HG02884 (cell line): ENCODE results near the gene GPATCH8.
"Not testable (repeated sequence)": the region's sequence is repeated elsewhere in the genome, so short reads cannot be mapped to it uniquely, and the experiment has no call there.

ENCODE experiments used
- ATAC-seq: cut with Tn5 transposase; IDR thresholded peaks from one replicate; pipeline ENCODE4 v1.9.1; 2021; ENCODE audit warnings: mild to moderate bottlenecking, moderate library complexity; ENCODE audit not compliant: unreplicated experiment

GPATCH8 gene

GRCh38 chr17:44398692-44399691 is 104.2 kb downstream of the GPATCH8 start:
- no peak for ATAC-seq

GRCh38 chr17:44397479-44398440 is 105.4 kb downstream of the GPATCH8 start:
- ATAC-seq: no peak

DNA sequence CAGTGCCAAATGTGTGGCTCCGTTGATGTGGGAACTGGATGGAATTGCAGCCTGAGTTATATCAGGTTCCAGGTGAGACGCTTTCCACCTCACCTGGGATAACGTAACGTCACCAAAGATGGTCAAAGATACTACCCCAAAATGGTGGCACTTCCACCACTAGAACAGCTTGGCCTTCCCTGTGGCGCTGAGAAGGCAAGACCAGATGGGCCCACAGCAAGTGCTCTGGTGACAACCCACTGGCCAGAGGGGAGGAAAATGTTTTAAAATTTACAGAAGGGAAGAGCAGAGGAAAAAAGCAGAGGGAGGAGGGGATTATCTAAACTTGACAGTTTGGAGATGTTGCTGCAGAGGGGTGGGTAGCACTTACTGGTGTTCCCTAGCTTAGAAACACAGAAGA is 106.3 kb downstream of the GPATCH8 start:
- ATAC-seq: no peak

GRCh38 chr17:44394833-44395232 is 108.4 kb downstream of the GPATCH8 start:
- no peak for ATAC-seq

DNA sequence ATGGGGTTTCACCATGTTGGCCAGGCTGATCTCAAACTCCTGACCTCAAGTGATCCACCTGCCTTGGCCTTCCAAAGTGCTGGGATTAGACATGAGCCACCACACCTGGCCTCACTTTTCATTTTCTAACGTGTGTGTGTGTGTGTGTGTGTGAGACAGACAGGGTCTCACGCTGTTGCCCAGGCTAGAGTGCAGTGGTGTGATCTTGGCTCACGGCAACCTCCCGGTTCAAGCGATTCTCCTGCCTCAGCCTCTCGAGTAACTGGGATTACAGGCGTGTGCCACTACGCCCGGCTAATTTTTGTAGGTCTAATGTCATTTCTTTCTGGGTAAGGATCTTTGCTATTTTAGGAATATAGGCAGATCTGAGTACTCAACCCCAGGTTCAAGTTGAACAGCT is 109.1 kb downstream of the GPATCH8 start:
- not testable (repeated sequence) for ATAC-seq

DNA sequence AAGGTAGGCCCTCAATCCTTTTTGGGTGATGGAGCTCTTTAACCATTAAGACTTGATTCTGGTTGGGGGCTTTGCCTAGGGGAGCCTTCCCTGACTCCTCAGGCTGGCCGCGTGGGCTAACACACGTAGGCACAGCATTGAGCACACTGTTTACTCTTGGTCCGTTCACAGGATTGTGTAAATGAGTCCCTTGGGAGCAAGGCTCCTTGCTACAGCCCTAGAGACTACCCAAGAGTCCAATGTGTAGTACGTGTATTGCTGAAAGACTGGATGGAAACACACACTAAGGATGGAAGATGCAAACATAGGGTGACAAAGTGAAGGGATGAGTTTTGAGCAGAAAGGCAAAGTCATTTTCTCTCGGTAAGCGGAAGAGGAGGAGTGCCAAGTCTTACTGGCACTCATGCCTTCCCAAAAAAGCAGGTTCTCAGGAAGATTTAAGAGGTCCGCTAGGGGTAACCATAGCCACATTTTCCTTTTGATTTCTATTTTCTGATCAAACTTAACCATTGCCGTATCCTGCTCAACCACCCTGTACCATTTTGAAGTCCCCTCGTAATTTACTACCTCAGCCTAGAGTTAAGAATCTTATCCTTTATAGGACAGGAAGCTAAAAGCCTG is 112.8 kb downstream of the GPATCH8 start:
- no peak for ATAC-seq

GRCh38 chr17:44389723-44390202 is 113.4 kb downstream of the GPATCH8 start:
- no peak for ATAC-seq

DNA sequence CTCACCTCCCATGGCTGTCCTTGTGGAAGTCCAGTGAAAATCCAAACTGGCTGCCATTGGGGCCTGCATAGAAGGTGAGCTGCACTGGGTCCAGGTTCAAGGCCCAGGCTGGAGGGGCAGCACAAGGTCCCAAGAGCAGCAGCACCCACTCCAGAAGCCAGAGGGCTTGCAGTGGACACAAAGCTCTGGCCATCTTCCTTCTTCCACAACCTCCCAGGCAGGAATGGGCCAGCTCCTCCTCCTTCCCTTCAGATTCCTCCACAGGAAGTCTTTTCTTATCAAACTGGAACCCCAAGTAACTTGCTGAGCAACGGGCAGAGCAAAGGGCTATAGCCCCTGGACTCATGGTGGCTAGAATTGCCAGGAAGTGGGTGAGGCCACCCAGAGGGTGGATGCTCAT is 113.9 kb downstream of the GPATCH8 start, which contains the start of gene ITGA2B:
Gene ITGA2B (minus strand): TSS at position 369 of the 400 bp plus-strand sequence. CDS start 176 bp downstream, at position 193.
- no peak for ATAC-seq

DNA sequence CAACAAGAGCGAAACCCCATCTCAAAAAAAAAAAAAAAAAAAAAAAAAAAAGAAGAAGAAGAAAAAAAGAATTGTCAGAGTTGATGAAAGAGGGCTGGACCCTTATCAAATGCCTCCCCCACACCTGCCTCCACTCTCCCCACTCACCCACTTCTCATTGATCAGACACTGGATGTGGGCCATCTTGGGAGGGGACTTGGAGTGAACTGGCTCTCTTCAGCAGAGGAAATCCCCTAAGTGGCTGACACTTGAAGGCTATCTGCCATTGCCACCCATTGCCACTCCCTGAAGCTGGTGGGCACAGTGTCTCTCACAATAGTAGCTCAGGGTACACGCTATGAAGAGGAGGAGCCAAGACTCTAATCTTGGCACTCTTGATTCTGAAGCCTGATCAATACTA is 115.4 kb downstream of the GPATCH8 start:
- ATAC-seq: no peak

DNA sequence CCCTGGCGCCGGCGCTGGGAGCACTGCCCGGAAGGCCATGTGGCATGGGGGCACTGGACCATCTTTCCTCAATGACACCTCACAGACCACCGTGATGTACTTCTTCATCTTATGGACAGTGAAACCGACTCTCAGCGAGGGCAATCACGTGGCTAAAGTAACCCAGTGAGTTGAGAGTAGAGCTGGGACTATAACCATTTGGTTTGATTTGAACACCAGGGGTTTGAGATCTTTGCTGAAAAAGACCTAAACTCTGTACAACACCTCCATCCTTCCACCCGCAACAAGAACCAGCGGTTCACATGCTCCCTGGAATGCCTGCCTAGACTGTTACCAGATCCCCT is 117.1 kb downstream of the GPATCH8 start:
- no peak for ATAC-seq

DNA sequence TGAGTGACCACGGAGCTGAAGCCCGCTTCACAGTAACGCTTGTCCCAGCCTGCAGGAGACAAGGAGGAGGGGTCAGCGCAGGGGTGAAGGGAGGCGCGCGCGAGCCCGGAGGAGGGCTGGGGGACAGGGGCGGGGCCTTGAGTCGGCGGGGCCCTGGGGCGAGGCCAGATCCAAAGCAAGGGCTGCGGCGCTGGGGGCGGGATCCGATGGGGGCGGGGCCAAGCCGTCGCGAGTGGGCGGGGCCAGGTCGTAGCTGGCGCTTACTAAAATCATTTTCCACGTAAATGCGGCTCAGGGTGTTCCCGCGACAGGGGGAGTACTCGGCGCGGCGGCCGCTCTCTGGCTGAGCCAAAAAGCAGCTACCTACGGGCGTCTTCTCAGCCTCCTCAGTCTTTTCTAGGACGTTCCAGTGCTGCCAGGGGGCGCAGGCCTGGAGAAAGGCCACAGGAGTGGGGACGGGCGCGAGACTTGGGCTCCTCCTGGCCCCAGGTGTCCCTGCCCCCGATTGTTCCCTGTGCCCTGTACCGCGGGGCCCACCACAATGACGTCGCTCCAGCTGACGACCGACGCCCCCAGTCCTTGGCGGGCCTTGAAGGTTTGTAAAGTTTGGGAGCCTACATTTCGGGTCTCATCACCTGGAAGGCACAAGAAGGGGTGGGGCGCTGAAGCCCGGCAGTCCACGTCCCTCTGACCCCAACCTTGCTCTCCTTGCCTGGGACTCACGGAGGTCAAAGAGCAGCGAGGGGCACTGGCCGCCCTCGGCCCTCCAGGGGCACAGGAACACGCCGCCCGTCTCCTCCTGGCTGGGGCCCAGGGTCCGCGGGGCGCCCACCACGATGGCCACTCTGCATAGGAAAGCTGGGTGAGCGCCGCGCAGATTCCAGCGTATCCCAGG is 117.7 kb downstream of the GPATCH8 start:
- ATAC-seq: no peak

DNA sequence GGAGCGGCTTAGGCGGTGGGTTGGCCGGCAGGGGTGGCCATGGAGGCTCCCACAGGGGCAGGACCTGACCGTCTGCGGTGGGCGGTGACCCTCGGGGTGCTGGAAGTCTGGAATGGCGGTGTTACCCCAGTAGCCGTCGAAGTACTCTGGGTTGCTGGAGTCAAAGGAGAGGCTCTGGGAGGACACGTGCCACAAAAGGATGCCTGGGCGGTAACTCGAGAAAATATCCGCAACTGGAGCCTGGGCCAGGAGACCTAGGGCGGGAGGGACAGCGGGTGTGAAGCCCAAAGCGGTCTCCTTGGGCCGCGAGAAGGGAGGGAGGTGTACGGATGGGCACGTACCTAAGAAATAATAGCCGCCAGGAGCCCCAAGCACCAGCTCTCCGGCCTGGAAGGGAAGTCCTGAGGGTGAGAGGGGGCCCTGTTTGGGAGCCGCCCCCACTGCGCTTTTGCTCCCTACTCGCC is 118.4 kb downstream of the GPATCH8 start:
- no peak for ATAC-seq

GRCh38 chr17:44384281-44384822 is 118.9 kb downstream of the GPATCH8 start:
- no peak for ATAC-seq

- no peak for ATAC-seq
These were observed 119.3 kb downstream of the GPATCH8 start for GRCh38 chr17:44383861-44384260.

DNA sequence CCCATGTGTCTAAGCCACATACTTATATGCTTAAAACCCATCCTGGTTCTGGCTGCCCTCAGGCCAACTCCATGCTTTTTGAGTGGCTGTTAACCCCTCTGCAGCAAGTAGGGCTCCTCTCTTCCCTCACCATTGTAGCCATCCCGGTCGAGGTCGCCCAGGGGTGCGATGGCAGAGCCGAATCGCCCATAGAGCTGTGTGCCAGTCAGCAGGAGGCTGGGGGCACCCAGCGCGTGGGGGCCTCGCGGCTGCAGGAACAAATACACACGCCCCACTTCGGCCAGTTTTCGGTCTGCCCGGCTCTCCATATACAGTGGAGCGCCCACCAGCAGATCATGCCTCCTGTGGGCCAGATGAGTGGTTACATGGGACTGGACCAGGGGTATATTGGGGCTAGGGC is 119.8 kb downstream of the GPATCH8 start:
- ATAC-seq: no peak

DNA sequence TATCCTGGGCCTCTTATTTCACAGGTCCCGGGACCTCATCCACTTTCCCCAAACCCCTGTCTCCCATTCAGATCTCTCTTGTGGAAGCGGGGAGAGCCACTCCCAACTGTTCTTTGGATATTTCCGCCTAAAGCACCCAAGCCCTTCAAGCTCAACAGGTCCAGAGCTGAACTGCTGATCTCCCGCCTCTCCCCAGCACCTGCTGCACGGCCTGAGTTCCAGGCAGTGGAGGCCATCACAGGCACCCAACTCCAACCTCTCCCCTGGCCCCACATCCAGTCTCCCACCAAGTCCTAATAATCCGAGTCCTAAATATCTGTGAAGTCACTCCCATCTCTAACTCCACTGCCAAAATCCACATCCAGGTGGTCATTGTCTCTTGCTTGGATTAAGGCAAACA is 120.3 kb downstream of the GPATCH8 start:
- ATAC-seq: no peak

GRCh38 chr17:44381810-44382305 is 121.3 kb downstream of the GPATCH8 start:
- ATAC-seq: no peak

GRCh38 chr17:44380767-44381166 is 122.4 kb downstream of the GPATCH8 start:
- ATAC-seq: no peak

DNA sequence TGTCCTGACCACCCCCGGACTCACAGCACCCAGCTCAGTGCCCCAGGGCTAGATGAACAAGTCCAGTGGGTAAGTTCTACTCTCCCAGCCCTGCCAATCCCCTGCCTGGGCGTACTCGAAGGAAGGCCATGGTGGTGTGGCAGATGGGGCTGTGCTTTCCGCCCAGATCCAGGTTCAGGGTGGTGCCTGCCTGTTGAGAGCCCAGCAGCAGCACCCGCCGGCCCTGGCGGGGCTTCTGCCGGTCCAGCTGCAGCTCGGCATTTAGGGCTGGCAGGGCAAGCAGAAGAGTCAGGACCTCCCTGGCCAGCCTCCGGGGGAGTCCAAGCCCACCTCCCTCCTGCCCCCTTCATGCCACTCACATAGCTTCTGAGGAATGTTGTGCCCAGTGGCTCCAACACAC is 123.3 kb downstream of the GPATCH8 start:
- no peak for ATAC-seq
